Central memory CD8-positive, alpha-beta T cell (primary cell): ENCODE measurements around the gene C16orf92.

Experiments
- ATAC-seq: fragments of 150-1000 bp; cut with Tn5 transposase; replicated peaks from 2 replicates; pipeline ENCODE4 v1.10.0; 2022; ENCODE audit warnings: mild to moderate bottlenecking, moderate FRiP score, moderate number of reproducible peaks; ENCODE audit not compliant: poor library complexity, severe bottlenecking; ENCODE audit errors: extremely low read depth
- DNase-seq, 2 donors: peaks; one replicate each; pipeline ENCODE4 v3.0.0; 2021; ENCODE audit warnings: low spot score in 2 of 2
- H3K27ac Mint-ChIP-seq: one replicate; pipeline ENCODE4 v1.8.0; 2022; ENCODE audit warnings: low read depth, mild to moderate bottlenecking, moderate library complexity, mixed read lengths
- H3K27me3 Mint-ChIP-seq: one replicate; pipeline ENCODE4 v1.8.0; 2022; ENCODE audit warnings: mixed read lengths
- H3K36me3 Mint-ChIP-seq: one replicate; pipeline ENCODE4 v1.8.0; 2022; ENCODE audit warnings: mild to moderate bottlenecking, moderate library complexity, mixed read lengths; ENCODE audit not compliant: insufficient read depth
- H3K4me1 Mint-ChIP-seq: one replicate; pipeline ENCODE4 v1.8.0; 2022; ENCODE audit warnings: mixed read lengths
- H3K4me3 Mint-ChIP-seq: one replicate; pipeline ENCODE4 v1.8.0; 2022; ENCODE audit warnings: mild to moderate bottlenecking, moderate library complexity, mixed read lengths
- H3K9me3 Mint-ChIP-seq: one replicate; pipeline ENCODE4 v1.8.0; 2022; ENCODE audit warnings: mixed read lengths

The C16orf92 gene

DNA sequence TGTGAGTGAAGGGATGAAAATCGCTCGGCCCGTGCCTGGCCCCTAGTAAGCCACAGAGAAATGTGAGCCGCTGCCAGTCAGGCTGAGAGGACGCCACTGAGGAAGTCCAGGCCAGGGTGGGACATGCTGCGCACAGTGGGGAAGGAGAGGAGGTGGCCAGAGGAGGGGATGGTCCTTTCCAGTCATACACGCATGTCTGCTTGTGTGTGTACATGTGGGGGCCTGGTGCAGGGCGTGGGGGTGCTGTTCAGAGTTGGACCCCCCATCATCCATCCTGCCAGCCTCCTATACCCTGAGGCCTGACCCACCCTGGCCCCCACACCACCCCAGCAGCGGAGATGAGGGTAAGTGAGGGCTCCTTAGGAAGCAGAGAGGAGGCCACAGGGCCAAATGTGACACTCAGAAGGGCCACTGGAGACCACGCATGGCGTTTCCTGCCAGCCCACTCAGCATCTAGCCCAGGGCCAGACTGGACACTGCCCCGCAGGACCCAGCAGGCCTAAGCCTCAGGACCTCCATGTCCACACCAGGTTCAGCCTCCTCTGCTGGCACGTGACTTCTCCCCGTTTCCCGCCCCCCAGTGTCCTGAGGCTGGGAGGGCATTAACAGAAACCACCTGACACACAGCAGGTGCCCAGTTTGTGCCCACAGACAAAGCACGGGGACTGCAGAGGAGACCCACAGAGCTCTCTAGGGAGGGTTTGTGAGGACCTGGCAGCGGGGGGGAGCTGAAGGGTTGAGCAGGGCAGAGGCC is 19.2 kb upstream of the C16orf92 start:
- no peak for ATAC-seq
- no peak overlapping the region for H3K27ac Mint-ChIP-seq
- DNase-seq, result no peak
- no peaks in the 10 kb centered on the region for H3K9me3 Mint-ChIP-seq
- peaks cover 8% of the 10 kb centered on the region for H3K36me3 Mint-ChIP-seq
- H3K27me3 Mint-ChIP-seq, result peaks cover 11% of the 10 kb centered on the region
- H3K4me3 Mint-ChIP-seq, result no peak overlapping the region
- H3K4me1 Mint-ChIP-seq, result peaks cover 20% of the 10 kb centered on the region

DNA sequence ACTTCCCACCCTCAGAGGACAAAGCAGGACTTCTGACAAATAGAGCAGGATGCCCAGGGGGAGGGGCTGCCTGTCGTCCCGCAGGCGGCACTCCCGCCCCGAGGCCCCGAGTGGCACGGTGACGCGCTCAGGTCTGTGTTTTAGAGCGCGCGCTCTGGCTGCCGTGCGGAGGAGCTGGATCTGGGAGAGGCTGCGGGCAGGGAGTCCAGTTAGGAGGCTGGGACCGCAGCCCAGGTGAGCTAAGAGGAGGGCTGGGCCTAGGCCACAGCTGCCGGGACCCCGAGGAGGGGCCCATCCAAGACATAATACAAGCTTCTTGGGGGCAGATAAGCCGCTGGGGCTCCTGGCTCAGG is 18.6 kb upstream of the C16orf92 start:
- H3K4me3 Mint-ChIP-seq, result no peak overlapping the region
- no peak overlapping the region for H3K27ac Mint-ChIP-seq
- H3K9me3 Mint-ChIP-seq, result no peaks in the 10 kb centered on the region
- ATAC-seq, result no peak
- peaks cover 15% of the 10 kb centered on the region for H3K4me1 Mint-ChIP-seq
- DNase-seq, result no peak
- peaks cover 17% of the 10 kb centered on the region for H3K27me3 Mint-ChIP-seq
- H3K36me3 Mint-ChIP-seq, result peaks cover 8% of the 10 kb centered on the region

DNA sequence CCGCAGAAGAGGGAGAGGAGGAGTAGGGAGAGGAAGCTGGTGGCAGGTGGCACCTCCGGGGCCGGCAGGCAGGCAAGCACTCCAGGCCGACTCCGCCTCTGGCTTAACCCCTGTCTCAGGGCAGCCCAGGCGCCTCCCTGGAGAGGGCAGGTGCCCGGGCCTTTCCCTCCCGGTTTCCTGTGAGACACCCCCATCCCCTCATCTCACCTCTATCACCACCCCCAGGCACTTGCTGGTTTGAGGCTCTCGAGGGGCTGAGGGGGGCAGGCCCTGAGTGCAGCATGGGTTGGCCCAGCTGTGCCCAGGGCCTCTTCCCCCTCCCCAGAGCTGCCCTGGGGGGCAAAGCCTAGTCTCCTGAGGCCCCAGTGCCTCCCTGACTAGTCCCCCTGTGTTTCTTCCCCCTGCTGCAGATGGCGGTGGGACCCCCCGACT is 18.2 kb upstream of the C16orf92 start:
- peaks cover 8% of the 10 kb centered on the region for H3K36me3 Mint-ChIP-seq
- ATAC-seq (no peak), DNase-seq (no peak)
- H3K27me3 Mint-ChIP-seq, result peaks cover 21% of the 10 kb centered on the region
- no peak overlapping the region for H3K4me3 Mint-ChIP-seq
- H3K4me1 Mint-ChIP-seq, result peaks cover 10% of the 10 kb centered on the region
- H3K27ac Mint-ChIP-seq, result no peak overlapping the region
- H3K9me3 Mint-ChIP-seq, result no peaks in the 10 kb centered on the region

DNA sequence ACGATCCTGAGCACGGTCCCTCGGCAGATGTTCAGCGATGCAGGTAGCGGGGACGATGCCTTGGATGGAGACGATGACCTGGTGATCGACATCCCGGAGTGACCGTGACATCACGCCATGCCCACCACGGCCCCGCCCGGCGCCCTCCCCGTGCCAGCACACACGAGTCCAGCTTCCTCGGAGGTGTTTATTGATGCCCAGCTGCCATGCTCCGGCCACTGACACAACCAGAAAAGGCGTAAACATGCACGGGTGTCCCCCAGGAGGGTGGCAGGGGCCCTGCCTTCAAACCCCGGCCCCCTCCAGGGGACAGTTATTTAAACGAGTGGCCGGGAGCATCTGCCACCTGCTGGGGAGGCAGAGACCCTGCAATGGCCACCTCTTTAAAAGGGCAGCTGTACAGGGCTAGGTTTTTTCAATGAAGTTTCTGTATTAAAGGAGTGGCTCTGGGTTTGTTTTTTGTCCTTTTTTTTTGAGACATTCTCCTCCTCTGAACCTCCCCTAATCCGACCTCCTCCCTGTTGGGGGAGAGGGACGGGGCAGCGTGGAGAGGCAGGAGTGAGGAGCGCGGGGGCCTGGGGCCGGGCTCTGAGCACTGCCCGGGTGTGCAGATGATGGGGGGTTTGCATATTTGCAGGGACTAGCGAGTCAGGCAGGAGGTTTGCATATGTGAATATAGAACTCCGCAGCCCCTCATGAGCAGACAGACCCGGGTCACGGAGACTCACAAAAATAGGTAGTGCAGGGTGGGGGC is 17.5 kb upstream of the C16orf92 start:
- Mint-ChIP-seq H3K27me3 (peaks cover 28% of the 10 kb centered on the region), H3K4me3 (no peak overlapping the region), H3K27ac (no peak overlapping the region), H3K4me1 (peaks cover 16% of the 10 kb centered on the region), H3K36me3 (peaks cover 8% of the 10 kb centered on the region), H3K9me3 (no peaks in the 10 kb centered on the region)
- DNase-seq (no peak), ATAC-seq (no peak)

DNA sequence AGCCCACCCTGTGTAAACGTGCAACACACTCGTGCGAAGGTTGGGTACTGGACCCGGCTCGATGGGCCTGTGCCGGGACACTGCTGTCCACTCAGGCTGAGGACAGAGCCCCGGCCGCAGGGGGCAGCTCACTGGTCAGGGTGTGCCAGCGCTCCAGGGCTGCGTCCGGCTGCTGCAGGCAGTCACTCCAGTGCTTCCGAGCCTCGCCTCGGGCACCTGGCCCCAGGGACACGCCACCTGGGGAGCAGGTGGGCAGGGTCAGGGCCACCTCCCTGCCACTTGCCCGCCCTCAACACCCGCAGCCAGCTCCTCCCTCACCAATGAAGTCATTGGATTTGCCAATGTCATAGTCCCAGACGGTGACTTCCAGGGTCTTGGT is 16.9 kb upstream of the C16orf92 start:
- Mint-ChIP-seq H3K36me3 (peaks cover 8% of the 10 kb centered on the region), H3K27ac (no peak overlapping the region), H3K4me3 (no peak overlapping the region), H3K9me3 (no peaks in the 10 kb centered on the region), H3K4me1 (peaks cover 18% of the 10 kb centered on the region), H3K27me3 (peaks cover 31% of the 10 kb centered on the region)
- DNase-seq (no peak), ATAC-seq (no peak)

DNA sequence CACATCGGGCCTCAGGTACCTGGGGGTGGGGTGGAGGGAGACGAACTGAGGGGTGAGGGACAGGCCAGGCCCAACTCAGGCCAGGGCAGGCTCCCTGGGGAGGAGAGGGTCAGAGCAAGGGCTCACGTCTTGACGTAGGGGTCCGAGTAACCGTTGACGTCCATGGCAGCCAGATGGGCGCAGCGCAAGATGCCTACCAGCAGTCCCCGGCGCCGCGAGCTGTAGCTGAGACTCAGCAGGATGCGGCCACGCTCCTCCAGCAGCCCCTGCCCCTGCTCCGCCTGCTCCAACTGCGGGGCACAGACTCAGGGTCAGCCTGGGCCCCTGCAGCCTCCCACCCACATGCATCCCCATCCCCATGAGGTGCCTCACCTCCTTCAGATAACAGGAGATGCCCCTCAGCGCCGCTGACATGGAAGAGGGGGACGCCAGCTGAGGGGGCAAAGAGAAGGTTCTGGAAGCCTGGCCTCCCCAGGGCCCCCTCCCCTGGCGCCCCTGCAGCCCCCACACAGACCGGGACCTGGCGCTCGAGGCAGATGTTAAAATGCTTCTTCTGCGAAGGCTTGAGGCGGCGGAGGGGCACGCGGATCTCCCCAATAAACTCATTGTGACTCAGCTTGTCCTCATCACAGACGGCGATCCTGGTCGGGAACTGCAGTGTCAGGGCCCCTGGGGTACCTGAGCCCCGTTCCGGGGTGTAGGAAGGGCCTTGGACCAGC is 16.2 kb upstream of the C16orf92 start:
- Mint-ChIP-seq H3K27ac (no peak overlapping the region), H3K4me3 (no peak overlapping the region), H3K9me3 (no peaks in the 10 kb centered on the region), H3K36me3 (peaks cover 8% of the 10 kb centered on the region), H3K4me1 (peaks cover 17% of the 10 kb centered on the region), H3K27me3 (peaks cover 35% of the 10 kb centered on the region)
- DNase-seq, result no peak
- no peak for ATAC-seq

DNA sequence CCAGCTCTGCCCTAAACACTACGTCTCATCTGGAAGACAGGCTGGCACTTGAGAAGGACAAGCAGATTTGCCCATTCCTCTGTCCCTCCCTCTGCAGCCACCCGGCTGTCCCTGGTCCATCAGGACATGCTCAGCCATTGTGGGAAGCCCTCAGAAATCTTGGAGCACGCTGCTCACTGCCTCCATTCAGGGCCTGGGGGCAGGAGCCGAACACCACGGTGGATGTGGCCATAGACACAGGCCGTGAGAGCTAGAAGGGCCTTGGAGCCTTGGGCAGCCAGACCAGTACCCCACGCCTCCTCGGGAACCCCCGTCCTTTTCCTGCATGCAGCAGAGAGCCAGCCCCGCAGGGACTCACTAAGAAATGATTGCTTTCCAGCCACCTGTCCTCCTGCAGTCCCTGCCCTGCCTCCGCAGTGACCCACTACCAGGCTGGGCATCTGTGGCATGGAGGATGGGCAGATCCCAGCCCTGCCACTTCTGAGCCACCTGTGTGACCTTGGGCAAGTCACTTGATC is 15.6 kb upstream of the C16orf92 start:
- Mint-ChIP-seq H3K27me3 (peaks cover 41% of the 10 kb centered on the region), H3K36me3 (peaks cover 6% of the 10 kb centered on the region), H3K9me3 (no peaks in the 10 kb centered on the region), H3K4me3 (no peak overlapping the region), H3K27ac (no peak overlapping the region), H3K4me1 (peaks cover 15% of the 10 kb centered on the region)
- no peak for DNase-seq
- no peak for ATAC-seq

DNA sequence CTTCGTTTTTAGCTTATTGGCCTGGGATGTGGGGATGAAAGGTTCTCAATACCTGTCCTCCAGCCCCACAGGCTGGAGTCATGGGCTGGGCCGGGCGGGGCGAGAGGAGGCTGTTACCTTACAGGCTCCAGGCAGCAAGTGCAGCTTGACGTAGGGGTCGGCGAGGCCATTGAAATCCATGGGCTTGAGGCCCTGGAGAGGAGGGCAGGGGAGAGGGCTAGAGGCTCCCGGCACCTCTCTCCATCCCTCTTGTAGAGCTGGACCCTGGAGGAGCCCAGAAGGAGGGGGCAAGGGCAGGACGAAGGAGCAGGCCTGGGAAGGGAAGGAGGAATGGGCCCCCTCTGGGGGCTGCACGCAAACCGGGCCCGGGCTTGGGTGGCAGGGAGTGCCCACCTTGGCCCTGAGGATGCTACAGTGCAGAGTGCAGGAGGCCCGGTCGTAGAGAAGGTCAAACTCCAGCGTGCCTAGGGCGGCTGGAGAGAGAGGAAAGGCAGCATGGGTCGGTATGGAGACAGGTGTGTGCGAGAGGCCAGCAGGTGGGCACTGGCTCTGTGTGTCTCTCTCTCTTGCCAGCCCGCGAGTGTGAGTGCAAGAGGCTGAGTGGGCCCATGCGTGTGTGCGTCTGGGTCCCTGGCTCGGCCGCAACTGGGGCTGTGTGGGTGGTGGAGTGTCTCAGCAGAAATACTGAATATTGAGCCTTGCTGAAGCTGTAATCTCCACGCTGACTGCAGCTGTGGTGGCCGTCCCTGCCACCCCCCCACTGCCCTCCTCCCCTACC is 13.7 kb upstream of the C16orf92 start:
- Mint-ChIP-seq H3K27ac (no peak overlapping the region), H3K9me3 (no peaks in the 10 kb centered on the region), H3K4me3 (peak overlapping the region; percentile 25), H3K4me1 (peaks cover 14% of the 10 kb centered on the region), H3K36me3 (peaks cover 4% of the 10 kb centered on the region), H3K27me3 (peaks cover 42% of the 10 kb centered on the region)
- no peak for DNase-seq
- ATAC-seq, result no peak

DNA sequence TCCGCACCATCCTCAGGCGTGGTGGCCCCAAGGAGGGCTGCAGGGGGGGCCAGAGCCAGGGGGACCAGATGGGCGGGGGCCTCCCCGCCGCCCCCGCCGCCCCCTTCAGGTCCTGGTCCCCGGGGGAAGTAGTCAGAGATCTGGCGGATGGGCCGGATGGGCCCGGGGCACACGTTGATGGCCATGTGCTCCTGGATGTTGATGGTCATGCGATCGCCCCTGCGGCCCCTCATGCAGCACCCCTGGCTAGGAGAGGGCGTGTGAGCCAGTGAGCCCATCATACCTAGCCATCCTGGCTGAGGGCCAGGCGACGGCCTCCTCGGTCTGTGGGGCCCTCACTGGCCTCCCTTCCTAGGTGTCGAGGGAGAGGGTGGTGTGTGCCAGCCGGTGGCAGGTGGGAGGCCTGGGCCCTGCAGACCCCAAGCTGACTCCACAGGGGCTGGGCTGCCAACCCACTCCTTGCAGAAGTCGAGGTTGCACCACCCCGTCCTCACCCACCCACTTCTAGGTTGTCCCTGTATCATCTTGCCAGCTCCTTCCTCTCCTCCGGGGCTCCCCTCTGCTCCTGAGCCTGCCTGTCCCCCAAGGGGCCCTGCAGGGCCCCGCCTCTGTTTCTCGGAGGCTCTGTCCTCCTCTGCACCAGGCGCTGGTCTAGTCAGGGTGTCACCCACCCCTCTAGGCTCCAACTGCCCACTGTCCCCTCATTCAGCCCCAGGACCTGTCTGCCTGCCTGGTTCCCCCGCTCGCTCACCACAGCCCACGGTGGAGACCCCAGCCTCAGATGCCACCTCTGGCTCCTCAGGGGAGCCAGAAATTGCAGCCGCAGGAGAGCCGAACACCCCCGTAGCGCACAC is 12.8 kb upstream of the C16orf92 start:
- Mint-ChIP-seq H3K36me3 (peaks cover 4% of the 10 kb centered on the region), H3K4me1 (peaks cover 14% of the 10 kb centered on the region), H3K27me3 (peaks cover 42% of the 10 kb centered on the region), H3K9me3 (no peaks in the 10 kb centered on the region), H3K27ac (no peak overlapping the region), H3K4me3 (peak overlapping the region; percentile 54)
- ATAC-seq (no peak), DNase-seq (no peak)

DNA sequence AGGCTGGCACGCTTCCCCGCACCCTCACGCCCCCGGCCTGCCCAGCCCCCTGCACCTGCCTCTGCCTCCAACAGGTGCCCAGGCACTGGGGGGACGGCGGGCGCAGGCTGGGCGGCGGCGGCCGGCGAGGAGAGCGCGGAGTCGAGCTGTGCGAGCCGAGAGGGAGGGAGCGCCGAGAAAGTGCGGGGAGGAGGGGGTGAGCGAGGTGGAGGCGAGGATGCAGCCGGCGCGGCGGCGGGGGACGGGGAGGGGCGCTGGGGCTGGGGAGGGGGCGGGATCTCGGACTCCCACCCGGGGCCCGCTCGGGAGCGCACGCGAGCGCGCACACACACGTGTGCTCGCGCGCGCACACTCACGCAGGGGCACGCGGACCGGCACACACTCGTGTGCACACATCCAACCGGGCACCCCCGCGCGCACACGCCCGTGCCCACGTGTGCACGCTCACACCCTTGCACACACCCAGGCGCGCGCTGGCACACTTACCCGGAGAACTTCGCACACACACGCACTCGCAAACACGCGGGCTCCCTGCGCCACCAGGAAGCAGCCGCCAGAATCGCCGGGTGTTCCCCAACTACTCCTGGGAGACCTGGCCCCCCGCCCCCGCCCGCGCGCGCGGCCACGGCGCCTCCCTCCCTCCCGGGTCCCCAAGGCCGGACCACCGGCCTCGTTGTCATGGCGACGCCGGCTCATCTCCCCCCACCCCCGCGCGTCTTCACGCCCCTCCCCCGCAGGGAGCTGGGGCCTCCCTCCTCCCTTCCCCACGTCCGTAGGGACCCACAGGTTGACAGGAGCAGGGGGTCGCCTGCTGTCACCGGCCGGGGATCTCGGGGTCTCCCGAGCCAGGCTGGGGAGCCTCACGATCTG is 11.9 kb upstream of the C16orf92 start, which contains the start of gene DOC2A:
Gene DOC2A, minus strand, starts transcription at position 184 of the 870 bp plus-strand sequence. CDS start 805 bp downstream, outside the sequence.
- DNase-seq, result no peak
- peak; percentile 68 for ATAC-seq

More for the DNA sequence above, 11.9 kb upstream of the C16orf92 start, which contains the start of gene DOC2A:
- H3K27ac Mint-ChIP-seq, result peak within 1 kb of the TSS; percentile 75
- H3K9me3 Mint-ChIP-seq, result no peaks in the 10 kb centered on the region
- peaks cover 4% of the 10 kb centered on the region for H3K36me3 Mint-ChIP-seq
- peak within 1 kb of the TSS; percentile 78 for H3K4me3 Mint-ChIP-seq
- H3K4me1 Mint-ChIP-seq, result peaks cover 14% of the 10 kb centered on the region
- peaks cover 42% of the 10 kb centered on the region for H3K27me3 Mint-ChIP-seq
